ENCODE measurements around the gene SNTG2.
"Not testable (repeated sequence)": the region's sequence is repeated elsewhere in the genome, so short reads cannot be mapped to it uniquely, and the experiment has no call there.

The SNTG2 gene

DNA sequence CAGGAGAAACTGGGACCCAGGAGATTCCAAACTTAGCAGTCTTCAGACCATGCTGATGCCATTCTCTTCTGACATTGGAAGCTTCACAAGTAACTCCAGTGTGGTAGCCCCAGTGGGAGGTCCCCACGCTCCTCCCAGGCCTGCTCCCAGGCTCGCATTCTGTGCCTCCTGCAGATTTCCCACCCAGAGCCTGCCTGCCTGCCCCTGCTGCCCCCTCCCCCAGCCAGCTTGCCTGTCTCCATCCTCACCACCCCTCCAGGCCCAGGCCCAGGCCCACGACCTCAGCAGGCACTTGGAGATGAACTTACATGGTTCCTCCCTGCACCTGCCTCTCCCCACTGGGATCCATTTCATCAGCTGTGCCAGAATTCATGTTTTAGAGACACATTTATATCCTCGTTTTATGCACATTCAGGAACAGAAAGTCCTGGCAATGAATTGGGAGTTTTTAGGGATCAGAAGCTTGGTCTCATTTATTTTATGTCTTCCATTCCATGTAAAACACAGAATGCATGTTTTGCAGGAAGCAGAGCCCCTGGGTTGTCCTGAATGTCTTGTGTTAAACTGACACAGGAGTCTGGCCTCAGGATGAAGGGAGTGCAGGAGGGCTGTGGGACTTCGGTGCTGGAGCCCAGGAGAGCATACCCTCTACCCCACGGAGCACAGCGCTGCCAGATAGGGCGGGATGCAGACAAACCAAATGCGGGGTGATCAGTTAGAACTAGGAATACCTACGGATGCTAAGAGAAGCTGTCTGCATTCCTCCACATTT lies 150.5 kb downstream of the SNTG2 start:
- no peak overlapping the region for H3K4me3 ChIP-seq (ENCODE audit: low read depth, low read length)

GRCh38 chr2:1101982-1102590 lies 151.4 kb downstream of the SNTG2 start:
- H3K4me3 ChIP-seq (ENCODE audit: low read depth, low read length): no peak overlapping the region
- TF ChIP-seq, protein P1, sequence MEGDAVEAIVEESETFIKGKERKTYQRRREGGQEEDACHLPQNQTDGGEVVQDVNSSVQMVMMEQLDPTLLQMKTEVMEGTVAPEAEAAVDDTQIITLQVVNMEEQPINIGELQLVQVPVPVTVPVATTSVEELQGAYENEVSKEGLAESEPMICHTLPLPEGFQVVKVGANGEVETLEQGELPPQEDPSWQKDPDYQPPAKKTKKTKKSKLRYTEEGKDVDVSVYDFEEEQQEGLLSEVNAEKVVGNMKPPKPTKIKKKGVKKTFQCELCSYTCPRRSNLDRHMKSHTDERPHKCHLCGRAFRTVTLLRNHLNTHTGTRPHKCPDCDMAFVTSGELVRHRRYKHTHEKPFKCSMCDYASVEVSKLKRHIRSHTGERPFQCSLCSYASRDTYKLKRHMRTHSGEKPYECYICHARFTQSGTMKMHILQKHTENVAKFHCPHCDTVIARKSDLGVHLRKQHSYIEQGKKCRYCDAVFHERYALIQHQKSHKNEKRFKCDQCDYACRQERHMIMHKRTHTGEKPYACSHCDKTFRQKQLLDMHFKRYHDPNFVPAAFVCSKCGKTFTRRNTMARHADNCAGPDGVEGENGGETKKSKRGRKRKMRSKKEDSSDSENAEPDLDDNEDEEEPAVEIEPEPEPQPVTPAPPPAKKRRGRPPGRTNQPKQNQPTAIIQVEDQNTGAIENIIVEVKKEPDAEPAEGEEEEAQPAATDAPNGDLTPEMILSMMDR (IDR thresholded peaks at IDR 0.05; ENCODE audit: borderline replicate concordance, insufficient read depth, low read depth, low read length): no peak

More for the DNA sequence above, 150.5 kb downstream of the SNTG2 start:
- TF ChIP-seq, protein P1 (IDR thresholded peaks at IDR 0.05; ENCODE audit: borderline replicate concordance, insufficient read depth, low read depth, low read length): no peak

DNA sequence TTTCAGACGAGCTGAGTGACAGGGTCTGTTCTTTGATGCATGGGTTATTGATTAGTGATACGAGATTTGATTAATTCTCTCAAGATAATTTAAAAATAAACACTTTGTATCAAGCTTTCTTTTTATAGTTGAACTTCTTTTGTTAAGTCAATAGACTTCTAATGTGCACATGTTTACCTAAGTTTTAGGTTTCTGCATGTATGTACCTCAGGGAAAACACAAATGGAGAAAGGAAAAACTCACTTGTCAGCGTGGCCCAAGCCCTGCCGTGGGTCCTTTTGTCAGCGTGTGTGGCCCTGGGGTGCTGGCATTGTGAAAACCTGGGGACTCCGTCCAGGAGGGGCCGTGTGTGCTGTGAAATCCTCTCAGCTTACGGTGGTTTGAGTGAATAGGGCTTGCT lies 153.7 kb downstream of the SNTG2 start:
- no peak overlapping the region for H3K4me3 ChIP-seq (ENCODE audit: low read depth, low read length)
- TF ChIP-seq, protein P1 (IDR thresholded peaks at IDR 0.05; ENCODE audit: borderline replicate concordance, insufficient read depth, low read depth, low read length): no peak

DNA sequence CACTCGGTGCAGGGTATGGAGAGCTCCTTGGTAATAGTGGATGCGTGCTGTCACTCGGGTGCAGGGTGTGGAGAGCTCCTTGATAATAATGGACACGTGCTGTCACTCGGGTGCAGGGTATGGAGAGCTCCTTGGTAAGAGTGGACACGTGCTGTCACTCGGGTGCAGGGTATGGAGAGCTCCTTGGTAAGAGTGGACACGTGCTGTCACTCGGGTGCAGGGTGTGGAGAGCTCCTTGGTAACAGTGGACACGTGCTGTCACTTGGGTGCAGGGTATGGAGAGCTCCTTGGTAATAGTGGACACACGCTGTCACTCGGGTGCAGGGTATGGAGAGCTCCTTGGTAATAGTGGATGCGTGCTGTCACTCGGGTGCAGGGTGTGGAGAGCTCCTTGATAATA lies 155.7 kb downstream of the SNTG2 start:
- H3K4me3 ChIP-seq (ENCODE audit: low read depth, low read length): not testable (repeated sequence)

GRCh38 chr2:1115843-1116539 lies 165.3 kb downstream of the SNTG2 start:
- H3K4me3 ChIP-seq (ENCODE audit: low read depth, low read length): no peak overlapping the region
- TF ChIP-seq, protein P1 (IDR thresholded peaks at IDR 0.05; ENCODE audit: borderline replicate concordance, insufficient read depth, low read depth, low read length): no peak

- no peak overlapping the region for H3K4me3 ChIP-seq (ENCODE audit: low read depth, low read length)
- TF ChIP-seq, protein P1 (IDR thresholded peaks at IDR 0.05; ENCODE audit: borderline replicate concordance, insufficient read depth, low read depth, low read length): no peak
Observed at GRCh38 chr2:1117569-1117968, 166.9 kb downstream of the SNTG2 start.

DNA sequence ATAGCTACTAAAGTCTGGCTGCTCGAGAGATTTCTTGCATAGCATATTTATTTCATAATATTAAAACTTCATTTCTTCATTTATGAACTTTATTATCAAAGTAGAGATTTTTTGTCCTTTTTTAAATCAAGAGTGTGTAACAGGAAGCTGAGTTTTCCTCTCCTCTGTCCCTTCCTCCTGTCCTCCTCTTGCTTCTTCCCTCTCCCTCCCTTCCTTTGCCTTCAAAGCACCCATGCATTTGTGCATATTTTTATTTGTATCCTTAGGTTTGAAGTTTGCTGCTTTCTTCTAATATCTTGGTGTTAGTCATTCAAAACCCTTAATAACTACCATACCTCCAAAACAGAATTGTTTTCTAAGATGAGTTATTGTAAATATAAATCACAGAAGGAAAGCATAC lies 174.6 kb downstream of the SNTG2 start:
- TF ChIP-seq, protein P1 (IDR thresholded peaks at IDR 0.05; ENCODE audit: borderline replicate concordance, insufficient read depth, low read depth, low read length): no peak
- H3K4me3 ChIP-seq (ENCODE audit: low read depth, low read length): no peak overlapping the region
